ENCODE measurements around the gene PRXL2A.

The PRXL2A gene

GRCh38 chr10:80444124-80444523 lies 35.8 kb downstream of the PRXL2A start:
- DNase-seq (ENCODE audit: low read depth in 1 of 2, low spot score in 1 of 2) = no peak

GRCh38 chr10:80444646-80445319 lies 36.4 kb downstream of the PRXL2A start:
- DNase-seq (ENCODE audit: low read depth in 1 of 2, low spot score in 1 of 2) = peak; percentile 40 to 60

DNA sequence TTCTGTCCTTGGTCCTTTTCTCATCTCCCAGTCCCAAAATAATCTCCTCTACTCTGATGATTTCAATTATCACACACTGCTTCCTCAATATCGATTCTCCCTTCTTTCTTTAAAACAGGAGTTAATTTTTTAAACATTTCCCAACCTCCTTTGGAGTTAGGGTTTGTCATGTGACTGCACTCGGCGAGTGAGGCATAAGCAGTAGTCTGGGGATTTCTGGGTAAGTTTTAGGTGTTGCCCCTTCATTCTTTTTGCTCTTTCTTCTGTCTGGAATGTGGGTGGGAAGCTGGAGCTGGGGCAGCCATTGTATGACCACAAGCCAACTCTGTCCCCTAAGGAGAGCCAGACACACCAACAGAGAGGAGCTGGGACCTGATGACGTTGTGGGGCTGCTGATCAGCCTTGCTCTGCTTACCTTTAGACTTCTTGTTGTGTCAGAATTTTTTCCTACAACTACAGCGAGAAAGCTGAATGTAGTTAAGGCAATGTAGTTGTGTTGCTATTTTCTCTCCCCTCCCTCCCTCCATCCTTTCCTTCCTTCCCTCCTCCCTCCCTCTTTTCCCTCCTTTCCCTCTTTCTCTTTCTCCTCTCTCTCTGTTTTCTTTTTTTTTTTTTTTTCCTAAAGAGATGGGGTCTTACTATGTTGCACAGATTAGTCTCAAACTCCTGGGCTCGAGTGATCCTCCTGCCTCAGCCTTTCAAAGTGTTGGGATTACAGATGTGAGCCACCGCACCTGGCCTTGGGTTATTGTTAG lies 39.3 kb downstream of the PRXL2A start:
- DNase-seq (ENCODE audit: low read depth in 1 of 2, low spot score in 1 of 2) = no peak

GRCh38 chr10:80448209-80448942 lies 40.0 kb downstream of the PRXL2A start:
- DNase-seq (ENCODE audit: low read depth in 1 of 2, low spot score in 1 of 2) = no peak

GRCh38 chr10:80449520-80449919 lies 41.2 kb downstream of the PRXL2A start:
- no peak for DNase-seq (ENCODE audit: low read depth in 1 of 2, low spot score in 1 of 2)

DNA sequence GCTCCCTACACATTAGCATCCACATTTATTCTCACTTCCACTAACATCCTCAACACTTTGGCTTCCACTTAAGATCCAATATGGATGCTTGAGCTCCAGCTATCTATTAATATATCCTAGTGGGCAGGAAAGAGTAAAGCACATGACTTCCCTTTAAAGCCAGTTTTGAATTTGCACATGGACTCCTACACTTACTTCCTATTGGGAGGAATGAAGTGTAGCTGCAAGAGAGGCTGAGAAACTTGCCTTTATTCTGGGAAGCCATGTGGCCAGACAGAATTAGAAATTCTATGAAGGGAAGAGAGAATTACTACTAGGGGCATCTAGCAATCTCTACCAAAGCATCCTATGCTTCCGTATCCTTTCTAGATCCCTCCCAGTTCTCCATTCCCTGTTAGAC lies 42.8 kb downstream of the PRXL2A start:
- DNase-seq (ENCODE audit: low read depth in 1 of 2, low spot score in 1 of 2) = no peak

- DNase-seq (ENCODE audit: low read depth in 1 of 2, low spot score in 1 of 2) = no peak
Measured at GRCh38 chr10:80452069-80452468, 43.7 kb downstream of the PRXL2A start.

GRCh38 chr10:80452640-80453039 lies 44.3 kb downstream of the PRXL2A start:
- DNase-seq (ENCODE audit: low read depth in 1 of 2, low spot score in 1 of 2) = no peak

GRCh38 chr10:80453056-80453841 lies 44.9 kb downstream of the PRXL2A start:
- DNase-seq (ENCODE audit: low read depth in 1 of 2, low spot score in 1 of 2) = no peak

- peak; percentile 61 to 65 for DNase-seq (ENCODE audit: low read depth in 1 of 2, low spot score in 1 of 2)
Measured at GRCh38 chr10:80453842-80454512, 45.6 kb downstream of the PRXL2A start, which contains the start of gene TSPAN14. Gene TSPAN14, plus strand, starts transcription at chr10:80454310. Its CDS starts 34,924 bp downstream, at chr10:80489234.

- no peak for DNase-seq (ENCODE audit: low read depth in 1 of 2, low spot score in 1 of 2)
Measured at GRCh38 chr10:80454513-80455460, 46.4 kb downstream of the PRXL2A start.

- DNase-seq (ENCODE audit: low read depth in 1 of 2, low spot score in 1 of 2) = no peak
Measured at GRCh38 chr10:80455461-80456349, 47.4 kb downstream of the PRXL2A start.

GRCh38 chr10:80457554-80458262 lies 49.4 kb downstream of the PRXL2A start:
- DNase-seq (ENCODE audit: low read depth in 1 of 2, low spot score in 1 of 2) = no peak

DNA sequence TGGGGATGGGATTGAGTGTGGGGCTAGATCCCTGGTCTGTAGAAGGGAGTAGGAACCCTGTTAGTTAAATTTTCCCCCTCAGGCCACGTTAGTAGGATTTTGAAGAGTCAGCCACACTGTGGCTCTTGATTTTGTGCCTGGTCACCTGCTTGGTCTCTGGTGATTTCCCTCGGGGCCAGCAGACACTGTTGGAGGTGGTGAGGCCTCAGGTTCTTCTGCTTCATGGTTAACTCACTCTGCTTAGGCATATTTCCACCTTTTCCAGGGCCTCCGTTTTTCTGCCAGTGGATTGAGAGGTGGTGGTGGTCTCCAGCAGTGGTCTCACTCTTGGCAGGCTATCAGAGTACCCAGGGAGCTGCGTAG lies 49.9 kb downstream of the PRXL2A start:
- DNase-seq (ENCODE audit: low read depth in 1 of 2, low spot score in 1 of 2) = no peak

GRCh38 chr10:80458638-80459037 lies 50.3 kb downstream of the PRXL2A start:
- no peak for DNase-seq (ENCODE audit: low read depth in 1 of 2, low spot score in 1 of 2)

- DNase-seq (ENCODE audit: low read depth in 1 of 2, low spot score in 1 of 2) = peak in 1 of 2 donors; percentile 41
Measured at GRCh38 chr10:80459047-80459865, 50.9 kb downstream of the PRXL2A start.
